ENCODE measurements around the gene EIF1B.
"Not testable (repeated sequence)": the region's sequence is repeated elsewhere in the genome, so short reads cannot be mapped to it uniquely, and the experiment has no call there.

EIF1B gene

DNA sequence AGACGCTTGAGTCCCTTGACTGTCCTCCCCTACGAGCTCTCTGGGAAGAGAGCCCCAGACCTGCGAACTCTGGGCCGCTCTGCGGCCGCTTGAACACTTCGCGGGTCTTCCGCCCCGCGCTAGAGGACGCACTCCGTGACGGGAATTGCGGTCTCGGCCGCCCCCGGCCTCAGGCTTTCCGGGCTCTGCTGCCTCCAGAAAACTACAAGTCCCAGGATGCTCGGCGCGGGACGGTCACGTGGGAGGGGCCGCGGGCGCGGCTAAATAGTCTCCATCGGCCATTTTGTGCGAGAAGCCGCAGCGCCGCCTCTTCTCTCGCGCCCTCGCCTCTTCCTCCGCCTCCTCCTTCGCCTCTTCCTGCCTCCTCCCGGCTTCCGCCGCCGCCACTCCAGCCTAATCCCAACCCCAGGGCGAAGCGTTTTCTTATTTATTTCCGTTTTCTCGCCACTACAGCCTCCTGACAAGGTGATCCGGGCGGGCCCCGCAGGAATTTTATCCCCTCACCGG is at the start of gene EIF1B:
Gene EIF1B (plus strand): TSS at position 290 of the 507 bp plus-strand sequence. CDS start 235 bp downstream, outside the sequence.
- peak; percentile 97 to 98 for DNase-seq

DNA sequence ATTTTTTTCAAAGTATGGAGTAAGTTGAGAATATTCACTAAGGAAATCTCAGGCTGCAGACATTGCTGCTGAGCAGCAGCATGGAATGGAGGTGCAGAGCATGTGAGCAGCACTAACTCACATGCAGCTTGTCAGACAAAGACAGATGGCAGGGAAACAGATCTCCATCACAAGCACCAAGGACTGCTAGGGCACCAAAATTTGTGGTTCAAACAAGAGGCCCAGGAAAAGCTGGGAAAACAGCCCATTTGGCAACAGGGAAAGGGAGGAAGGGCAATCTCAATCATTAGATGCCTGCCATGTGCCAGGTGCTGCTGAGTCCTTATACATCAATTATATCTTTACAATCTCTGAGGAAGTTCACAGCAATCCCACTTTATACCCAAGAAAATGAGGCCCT is 47.2 kb upstream of the EIF1B start:
- DNase-seq: no peak

DNA sequence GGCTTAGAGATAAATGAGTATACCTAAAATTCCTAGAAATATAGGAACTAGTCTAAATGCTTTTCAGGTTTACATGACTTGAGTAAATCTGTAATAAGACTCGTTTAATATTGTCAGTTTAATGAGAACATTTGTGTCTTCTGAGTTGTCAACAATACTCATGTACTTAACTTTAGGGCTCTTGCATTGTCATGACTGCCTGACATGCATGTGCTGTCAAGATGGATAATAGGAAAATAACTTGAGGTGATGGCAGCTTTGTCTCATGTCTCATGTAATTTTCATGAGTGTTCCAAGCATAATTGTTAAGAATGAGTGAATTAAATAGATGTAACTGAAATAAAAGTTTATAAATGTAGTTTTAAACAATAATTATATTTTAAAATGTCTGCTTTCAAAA is 45.1 kb upstream of the EIF1B start:
- no peak for DNase-seq

DNA sequence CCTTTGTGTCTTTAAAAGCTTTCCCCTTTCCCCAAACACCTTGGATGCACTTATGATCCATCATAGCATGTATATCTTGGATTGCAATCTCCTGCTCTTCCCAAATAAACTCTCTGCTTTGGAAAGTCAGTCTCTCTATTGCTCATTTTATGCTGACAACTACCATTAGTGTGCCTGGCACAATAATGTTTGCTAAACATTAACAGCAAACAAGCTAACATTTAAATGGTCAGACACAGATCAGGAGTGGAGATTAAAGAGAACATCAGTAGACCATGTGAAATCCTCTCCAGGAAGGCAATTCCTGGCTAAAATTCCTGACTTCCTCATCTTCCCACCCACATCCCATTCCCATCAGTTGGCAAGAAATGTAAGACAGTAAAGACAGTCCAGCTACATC is 44.3 kb upstream of the EIF1B start:
- no peak for DNase-seq

DNA sequence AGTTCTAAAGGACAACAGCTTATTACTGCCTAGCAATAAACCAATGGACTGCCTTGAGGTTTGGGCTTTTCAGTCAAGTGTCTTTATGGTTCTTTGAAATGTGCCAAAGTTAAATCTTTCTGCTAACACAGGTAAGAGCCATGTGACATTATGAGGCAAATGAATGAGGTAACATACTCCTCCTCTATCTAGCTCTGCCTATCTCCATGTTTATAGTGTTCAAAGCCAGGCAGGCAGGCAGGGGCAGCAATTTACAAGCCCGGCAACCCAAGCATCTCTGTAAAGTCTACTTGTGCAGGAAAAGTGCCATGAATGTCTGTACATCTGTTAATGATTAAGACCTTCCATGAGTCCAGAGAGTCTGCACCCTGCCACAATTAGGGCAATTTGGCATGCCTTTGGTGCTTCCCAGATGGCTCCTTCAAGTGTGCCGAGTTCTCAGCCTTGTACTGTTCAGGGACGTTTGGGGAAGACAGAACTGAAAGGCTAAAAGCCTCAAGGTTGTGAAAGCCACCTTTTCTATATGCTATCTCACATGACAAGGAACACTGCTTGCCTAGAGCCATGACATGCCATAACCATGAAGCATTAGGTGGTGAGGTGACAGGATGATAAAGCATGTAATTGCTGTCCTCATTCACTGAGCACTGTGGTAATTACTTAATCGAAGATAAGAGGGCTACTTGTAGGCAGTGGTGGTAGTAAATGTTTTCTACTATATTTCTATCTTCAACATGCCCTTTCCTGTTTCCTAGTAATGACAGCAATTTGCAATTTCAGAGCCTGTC is 41.4 kb upstream of the EIF1B start:
- DNase-seq: no peak

DNA sequence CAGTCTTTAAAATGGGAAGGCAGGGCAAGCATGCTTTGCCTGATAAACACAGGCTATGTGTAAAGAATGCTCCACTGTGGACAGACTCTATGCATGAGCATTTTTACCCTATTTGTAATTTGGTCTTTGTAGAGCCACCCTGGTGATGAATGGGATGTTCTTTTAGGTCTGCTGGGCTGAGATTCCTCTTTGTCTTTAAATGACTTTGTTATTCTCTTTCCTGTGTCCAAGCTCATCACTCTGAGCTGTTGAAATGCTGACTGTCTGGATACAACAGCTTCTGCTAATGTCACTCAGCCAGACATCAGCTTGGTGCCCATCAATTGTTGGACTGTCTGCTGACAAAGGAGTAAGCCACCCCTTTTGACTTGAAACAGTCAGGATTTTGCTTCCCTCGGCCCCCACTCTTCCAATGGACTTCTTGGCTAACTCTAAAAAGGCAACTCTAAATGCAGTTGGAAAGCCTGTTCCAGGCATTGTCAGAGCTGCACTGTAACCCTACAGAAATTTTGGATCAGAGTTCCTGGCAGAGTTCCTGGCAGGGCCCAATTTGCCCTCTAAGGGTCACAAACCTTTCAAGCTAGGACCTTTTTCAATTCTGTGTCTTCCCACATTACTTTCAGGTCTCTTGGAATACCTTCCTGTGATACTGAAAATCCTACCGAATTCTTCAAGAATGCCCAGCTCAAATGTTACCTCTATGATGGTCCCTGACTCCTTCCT is 40.5 kb upstream of the EIF1B start:
- no peak for DNase-seq

DNA sequence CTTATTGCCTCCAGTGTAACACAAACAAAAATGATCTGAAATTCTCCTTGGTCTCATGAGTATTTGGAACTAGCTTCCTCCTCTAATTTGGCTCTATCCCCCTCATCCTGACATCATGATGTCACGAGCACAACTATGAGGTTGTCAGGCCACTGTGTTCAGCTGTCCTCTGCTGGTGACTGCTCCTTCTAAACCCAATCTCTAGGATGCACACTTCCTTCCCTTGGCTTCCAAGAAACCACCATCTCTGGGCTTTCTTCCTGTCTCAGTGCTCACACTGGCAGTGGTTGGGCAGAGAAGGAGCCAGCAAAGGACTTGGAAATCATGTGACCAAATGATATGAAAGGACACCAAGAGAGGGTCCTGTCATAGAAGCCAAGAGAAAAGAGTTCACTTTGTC is 30.7 kb upstream of the EIF1B start:
- DNase-seq: no peak

DNA sequence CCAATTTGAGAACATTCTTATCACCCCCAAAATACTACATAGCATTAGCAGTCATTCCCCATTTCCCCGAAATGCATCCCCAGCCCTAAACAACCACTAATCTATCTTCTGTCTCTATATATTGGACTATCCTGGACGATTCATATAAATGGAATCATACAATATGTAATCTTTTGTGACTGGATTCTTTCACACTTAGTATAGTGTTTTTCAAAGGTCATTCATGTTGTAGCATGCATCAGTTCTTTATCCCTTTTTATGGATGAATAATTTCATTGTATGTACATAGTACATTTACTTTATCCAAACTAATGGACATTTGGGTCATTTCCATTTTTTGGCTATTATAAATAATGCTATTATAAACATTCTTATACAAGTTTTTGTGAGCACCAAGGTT is 27.5 kb upstream of the EIF1B start:
- no peak for DNase-seq

DNA sequence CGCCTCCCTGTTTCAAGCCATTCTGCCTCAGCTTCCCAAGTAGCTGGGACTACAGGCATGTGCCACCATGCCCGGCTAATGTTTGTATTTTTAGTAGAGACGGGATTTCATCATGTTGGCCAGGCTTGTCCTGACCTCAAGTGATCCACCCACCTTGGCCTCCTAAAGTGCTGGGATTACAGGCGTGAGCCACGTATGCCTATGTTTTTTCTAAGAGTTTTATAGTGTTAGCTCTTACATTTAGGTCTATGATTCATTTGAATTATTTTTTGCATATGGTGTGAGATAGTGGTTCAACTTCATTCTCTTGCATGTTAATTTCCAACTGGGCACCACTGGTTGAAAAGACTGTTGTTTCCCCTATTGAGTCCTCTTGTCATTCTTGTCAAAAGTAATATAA is 26.4 kb upstream of the EIF1B start:
- not testable (repeated sequence) for DNase-seq

DNA sequence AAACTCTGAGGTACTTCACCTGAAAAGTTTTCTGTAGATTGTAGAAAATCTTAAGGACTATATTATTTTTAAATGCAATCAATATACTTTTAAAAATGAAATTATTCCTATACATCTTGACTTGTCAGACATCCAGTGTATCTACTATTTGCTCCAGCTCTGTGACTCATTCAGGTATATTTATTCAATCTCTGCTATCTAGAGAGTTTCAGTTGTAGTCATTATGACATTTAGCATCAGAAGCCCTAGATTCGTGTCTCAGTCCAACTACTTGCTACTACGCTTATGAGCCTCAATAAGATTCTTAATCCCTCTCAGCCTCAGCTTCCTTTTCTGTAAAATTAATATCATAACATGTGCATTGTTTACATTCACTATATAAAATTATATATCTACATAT is 22.3 kb upstream of the EIF1B start:
- no peak for DNase-seq

DNA sequence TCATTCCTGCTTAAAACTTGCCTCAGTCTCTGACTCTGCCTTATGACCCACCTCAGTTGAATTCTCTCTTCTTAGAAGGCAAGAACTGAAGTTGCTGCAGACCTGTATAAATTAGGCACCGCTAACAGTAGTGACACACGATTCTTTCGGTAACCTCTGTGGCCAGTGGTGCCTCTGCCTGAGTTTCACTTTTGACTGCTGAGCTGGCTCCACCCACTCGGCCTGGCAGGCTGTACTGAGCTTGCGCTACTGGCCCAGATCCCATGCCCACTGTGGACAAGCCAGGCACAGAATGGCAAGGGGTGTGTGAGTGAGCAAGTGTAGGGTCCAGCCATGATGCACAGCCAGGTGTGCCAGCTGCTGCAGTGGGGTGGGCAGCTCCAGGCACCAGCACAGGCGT is 19.1 kb upstream of the EIF1B start:
- peak; percentile 20 to 49 for DNase-seq

DNA sequence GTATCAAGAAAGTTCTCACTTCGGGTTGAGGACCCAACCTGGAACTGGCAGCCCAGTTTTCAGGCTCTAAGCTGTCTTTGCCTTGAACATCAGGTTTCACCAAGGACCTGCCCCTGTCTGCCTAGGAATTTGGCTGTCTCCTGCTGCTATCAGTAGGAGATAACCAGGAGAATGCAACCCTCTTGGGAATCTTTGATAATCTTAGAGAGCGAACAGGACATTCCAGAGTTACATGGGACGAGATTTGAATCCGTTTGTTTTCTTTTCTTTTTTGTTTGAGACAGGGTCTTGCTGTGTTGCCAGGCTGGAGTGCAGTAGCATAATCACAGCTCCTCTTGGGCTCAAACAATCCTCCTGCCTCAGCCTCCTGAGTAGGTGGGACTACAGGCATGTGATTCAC is 18.0 kb upstream of the EIF1B start:
- no peak for DNase-seq

DNA sequence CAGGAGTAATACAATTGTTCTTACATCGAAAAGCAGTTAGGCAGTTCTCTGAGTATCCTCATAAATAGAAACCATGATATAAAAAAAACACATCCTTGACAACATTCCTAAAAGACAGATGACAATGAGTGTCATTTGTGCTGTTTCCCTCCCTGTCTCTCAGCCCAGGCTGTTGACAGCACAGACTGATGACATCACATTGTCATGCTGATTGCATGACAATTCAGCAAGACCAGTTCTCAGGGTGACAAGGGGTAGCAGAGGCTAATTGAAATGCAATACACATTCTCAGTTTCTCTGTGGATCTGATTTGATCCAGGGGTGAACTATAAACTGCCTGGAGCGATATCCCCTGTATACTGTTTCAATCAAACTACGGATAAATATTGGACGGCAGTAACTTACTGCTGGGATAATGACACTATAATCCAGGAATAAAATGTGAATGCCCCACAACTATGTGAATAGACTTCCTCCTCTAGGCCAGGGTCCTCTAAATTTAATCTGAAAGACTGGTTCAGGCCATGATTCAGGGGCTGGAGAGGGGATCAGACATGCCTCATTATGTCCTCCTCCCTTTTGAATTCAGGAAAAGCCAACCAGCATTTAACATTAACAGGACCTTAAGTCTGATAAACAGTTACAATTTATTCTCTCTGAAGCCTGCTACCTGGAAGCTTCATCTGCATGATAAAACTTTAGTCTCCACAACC is 16.7 kb upstream of the EIF1B start:
- no peak for DNase-seq

DNA sequence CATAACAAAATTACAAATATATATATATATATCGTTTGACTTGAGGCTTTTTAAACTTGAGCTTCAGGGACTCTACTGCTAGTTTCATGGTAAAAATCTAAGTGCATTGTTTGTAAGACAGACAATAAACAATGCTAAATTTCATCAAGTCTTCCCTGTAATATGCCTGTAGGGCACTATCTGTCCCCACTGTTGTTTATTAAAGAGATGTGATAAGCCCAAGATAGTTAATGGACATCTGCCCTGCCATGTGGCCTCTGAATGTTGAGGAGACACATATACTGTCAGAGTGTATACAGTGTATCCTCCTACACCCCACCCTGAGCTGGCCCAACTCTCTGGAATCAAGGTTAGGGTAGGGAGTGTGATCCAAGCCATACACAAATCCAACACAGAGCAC is 15.1 kb upstream of the EIF1B start:
- no peak for DNase-seq

DNA sequence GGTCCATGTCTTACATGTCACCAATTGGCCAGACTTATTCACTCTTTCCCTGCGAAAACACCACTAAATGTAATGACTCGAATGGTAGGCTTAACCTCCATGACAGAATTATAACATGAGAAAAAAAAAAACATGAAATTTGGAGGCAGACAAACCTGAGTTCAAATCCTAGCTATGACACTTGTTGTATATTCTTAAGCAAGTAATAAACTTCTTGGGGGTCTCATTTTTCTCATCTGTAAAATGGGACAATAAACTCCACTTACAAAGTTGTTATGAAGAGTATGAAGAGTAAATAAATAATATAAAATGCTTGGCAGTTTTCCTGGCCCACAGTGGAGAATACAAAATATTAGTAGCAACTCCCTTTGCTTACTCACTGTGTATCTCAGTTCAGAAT is 11.4 kb upstream of the EIF1B start:
- no peak for DNase-seq

DNA sequence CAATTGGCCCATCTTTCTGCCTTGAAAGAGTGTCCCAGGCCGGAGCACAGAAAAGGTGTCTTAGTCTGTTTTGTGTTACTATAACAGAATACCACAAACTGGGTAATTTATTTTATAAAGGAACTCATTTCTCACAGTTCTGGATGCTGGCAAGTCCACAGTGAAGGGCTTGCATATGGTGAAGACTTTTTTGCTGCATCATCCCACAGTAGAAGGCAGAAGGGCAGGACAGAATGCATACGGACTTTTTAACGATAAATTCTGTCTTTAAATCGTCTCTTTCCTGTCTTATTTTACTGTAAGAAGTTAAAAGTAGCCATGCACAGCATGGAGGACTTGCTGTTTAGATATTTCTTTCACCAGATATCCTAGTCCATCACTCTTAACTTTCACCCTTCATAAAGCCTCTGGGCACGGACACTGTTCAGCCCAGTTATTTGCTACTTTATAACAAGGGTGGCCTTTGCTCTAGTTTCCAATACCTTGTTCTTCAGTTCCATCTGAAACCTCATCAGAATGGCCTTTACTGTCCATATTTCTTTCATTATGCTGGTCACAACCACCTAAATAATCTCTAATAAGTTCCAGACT is 10.3 kb upstream of the EIF1B start:
- DNase-seq: no peak

DNA sequence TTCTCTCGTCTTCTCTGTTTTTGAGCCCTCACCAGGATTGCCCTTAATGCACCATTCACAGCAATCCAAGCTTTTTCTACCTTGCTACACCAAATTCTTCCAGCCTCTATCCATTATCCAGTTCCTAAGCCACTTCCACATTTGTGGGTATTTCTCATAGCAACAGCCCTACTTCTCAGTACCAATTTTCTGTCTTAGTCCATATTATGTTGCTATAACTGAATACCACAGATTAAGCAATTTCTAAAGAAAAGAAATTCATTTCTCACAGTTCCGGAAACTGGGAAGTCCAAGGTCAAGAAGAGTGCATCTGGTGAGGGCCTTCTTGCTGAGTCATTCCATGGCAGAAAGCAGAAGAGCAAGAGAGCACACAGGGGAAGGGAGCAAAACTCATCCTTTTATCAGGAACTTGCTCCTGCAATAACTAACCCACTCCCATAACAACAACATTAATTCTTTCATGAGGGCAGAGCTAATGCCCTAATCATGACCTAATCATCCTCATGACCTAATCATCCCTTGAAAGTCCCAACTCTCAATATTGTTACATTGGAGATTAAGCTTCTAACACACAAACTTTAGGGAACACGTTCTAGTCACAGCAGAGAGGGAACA is 9.7 kb upstream of the EIF1B start:
- DNase-seq: peak; percentile 15 to 67

DNA sequence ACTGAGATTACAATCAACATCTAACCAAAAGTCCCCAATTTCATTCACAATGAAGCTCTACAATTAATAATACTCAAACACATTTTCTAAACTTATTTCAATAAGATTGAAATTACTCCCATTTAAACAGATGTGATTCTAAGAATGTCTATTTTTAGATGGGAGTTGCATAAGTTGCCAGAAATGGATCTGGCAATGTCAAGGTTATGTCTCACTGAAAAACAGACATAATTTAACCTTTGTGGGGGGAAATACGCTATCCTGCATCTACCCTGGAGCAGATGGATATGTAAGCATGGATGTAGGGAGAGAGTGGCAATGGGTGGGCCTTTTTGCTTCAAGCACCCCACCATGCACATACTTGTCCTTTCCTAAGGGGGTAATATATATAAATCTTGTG is 6.7 kb upstream of the EIF1B start:
- no peak for DNase-seq

DNA sequence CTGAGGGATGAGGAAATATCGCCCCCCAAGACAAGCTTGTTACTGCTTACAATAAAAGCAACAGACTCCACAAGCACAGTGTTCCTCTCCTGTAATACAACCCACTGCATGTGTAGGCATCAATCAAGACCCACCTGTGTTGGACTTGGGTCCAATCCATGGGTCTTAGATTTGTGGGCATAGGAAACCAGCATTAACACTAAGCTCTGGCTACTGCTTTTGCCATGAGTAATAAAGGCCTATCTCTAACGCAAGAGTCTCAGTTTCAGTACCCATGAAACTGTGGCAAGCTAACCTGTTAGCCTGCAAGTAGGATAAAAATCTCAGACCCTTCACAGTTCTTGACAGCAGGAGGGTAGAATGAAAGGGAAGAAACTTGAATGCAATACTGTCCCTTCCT is 5.2 kb upstream of the EIF1B start:
- DNase-seq: no peak

DNA sequence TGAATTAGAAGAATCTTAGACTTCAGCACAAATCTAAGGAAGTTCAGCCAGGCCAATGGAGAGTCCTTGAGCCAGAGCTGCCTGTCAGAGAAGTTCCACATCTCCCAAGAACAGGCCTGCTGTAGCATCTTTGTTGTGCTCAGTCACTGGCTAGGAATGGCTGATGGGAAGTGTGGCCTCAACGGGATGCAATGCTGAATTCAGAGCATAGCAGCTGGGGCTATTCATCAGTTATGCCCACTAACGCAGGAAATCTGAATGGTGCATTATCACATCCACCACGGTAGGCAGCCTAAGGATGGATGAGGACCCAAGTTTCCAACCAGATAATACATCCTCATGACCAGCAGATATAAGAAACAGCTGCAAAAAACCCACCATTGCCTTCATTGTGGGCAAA is 3.2 kb upstream of the EIF1B start:
- no peak for DNase-seq

DNA sequence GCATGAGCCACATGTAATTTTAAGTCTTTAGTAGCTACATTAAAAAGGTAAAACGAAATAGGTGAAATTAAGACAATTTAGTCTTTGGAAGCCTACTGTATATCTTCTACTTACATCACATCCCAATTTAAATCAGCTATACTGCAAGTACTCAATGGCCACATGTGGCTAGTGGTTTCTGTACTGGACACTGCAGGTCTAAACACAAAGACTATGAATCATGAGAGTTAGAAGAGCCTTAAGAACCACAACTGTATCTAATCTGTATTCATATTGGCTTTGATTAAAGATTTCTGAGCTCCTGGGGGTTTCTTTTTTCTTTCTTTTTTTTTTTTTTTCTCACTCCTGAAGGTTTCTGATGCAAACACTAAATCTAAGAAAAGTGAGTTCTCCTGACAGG is 2.3 kb upstream of the EIF1B start:
- DNase-seq: no peak

DNA sequence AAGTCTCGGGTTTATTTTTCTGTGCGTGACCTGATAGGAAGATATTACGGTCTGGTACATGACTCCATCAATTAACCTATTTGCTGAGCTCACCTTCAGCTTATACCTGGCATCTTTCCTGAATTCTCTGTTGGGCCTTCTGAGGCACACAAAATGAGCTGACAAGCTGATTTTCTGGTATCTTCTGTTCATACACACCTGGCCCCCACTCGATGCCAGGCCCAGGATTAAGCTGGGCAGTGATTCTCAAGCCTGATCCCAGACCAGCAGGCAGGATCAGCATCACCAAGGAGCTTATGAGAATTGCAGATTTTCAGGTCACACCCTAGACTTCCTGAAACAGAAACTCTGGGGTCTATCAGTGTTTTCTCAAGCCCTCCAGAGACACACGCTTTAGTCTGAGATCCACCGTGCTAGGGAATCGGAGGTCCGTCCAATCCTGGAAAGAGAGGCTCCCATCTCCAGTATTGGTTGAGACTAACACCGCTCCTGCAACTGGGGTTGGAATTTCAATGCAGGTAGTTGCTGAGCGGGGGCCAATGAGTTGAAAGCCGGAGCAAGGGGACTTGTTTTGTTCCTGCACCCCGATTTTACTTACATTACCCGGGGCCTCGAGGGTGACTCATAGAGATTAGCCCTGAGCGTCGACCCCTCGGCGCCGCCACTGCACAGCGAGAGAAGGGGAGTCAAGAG is 636 bp upstream of the EIF1B start:
- DNase-seq: no peak

All from CD4-positive, alpha-beta T cell treated with Interferon alpha-2 for 1 hour (primary cell).